OCI-LY3 (cell line): ENCODE data around the gene SIGLEC14.

ENCODE experiments used
- EZH2phosphoT487 ChIP-seq: fragments of 200-600 bp; shearing (Covaris generic); IDR thresholded peaks from 2 replicates; pipeline ENCODE4 v1.6.1; 2018; ENCODE audit warnings: antibody characterized with exemption, mixed run types, low read depth
- TF ChIP-seq, protein P1 (sequence below): fragments of 200-600, 300-600 bp; sonication (generic); IDR thresholded peaks from 2 replicates; pipeline ENCODE4 v1.5.1; 2014; ENCODE audit warnings: antibody characterized with exemption, low read length, low read depth

DNA sequence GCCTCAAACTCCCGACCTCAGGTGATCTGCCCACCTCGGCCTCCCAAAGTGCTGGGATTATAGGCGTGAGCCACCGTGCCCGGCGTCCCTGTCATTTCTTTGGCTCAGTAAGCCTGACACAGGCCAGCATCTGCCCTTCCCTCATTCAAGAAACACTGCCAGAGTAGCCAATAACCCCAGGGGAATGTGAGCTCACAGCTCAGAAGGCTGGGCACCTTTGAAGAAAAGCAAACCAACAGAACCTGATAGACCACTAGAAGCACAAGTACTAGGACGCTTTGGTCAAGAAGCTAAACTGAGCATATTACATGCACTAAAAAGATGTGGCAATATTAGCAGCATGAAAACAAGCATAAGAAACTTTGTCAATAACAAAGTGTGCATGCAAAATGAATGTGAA is 30.6 kb downstream of the SIGLEC14 start:
- TF ChIP-seq, protein P1, sequence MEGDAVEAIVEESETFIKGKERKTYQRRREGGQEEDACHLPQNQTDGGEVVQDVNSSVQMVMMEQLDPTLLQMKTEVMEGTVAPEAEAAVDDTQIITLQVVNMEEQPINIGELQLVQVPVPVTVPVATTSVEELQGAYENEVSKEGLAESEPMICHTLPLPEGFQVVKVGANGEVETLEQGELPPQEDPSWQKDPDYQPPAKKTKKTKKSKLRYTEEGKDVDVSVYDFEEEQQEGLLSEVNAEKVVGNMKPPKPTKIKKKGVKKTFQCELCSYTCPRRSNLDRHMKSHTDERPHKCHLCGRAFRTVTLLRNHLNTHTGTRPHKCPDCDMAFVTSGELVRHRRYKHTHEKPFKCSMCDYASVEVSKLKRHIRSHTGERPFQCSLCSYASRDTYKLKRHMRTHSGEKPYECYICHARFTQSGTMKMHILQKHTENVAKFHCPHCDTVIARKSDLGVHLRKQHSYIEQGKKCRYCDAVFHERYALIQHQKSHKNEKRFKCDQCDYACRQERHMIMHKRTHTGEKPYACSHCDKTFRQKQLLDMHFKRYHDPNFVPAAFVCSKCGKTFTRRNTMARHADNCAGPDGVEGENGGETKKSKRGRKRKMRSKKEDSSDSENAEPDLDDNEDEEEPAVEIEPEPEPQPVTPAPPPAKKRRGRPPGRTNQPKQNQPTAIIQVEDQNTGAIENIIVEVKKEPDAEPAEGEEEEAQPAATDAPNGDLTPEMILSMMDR, result no peak
- no peak for TF ChIP-seq EZH2phosphoT487
